Measurements from ENCODE around the gene GTPBP2. TPM values are rescaled to one million over a fixed set of nuclear protein-coding genes. Genes with fewer than 3 reads are reported as not detected.
"Not testable (repeated sequence)": the region's sequence is repeated elsewhere in the genome, so short reads cannot be mapped to it uniquely, and the experiment has no call there.

GTPBP2 gene
- polyA plus RNA-seq, 1 donor (not counting 4 experiments of a cell fraction or from before 2014, with no cell fraction given), result 59.5 TPM

GRCh38 chr6:43666196-43666920 lies 37.3 kb upstream of the GTPBP2 start:
- Histone ChIP-seq H3K27me3 (ENCODE audit: control insufficient read depth, extremely low read depth, insufficient read depth, low read length) (no peaks in the 10 kb centered on the region), H3K9me1 (ENCODE audit: control insufficient read depth, extremely low read depth, insufficient read depth, low read length) (peaks cover 2% of the 10 kb centered on the region), H2AFZ (ENCODE audit: control insufficient read depth, low read length) (no peak overlapping the region), H3K9ac (ENCODE audit: control insufficient read depth, extremely low read depth, insufficient read depth, low read length) (no peak overlapping the region), H3K79me2 (ENCODE audit: control insufficient read depth, insufficient read depth, low read length) (no peaks in the 10 kb centered on the region), H3K4me1 (ENCODE audit: control insufficient read depth, extremely low read depth, insufficient read depth, low read length) (peaks cover 25% of the 10 kb centered on the region), H3K36me3 (ENCODE audit: control insufficient read depth in 2 of 2, extremely low read depth in 1 of 2, insufficient read depth in 2 of 2, low read length in 2 of 2) (peaks cover 5% of the 10 kb centered on the region in 2 experiments), H3K4me3 (ENCODE audit: control insufficient read depth in 2 of 3, extremely low read depth in 1 of 3, insufficient read depth in 2 of 3, low read depth in 1 of 3, low read length in 3 of 3) (no peak overlapping the region), H3K27ac (ENCODE audit: control insufficient read depth, insufficient read depth, low read length) (no peak overlapping the region), H4K20me1 (ENCODE audit: control insufficient read depth, extremely low read depth, insufficient read depth, low read length) (no peaks in the 10 kb centered on the region), H3K4me2 (ENCODE audit: control insufficient read depth, extremely low read depth, insufficient read depth, low read depth, low read length) (no peak overlapping the region), H3K9me3 (ENCODE audit: control insufficient read depth, low read depth, low read length) (no peaks in the 10 kb centered on the region)
- dilution Hi-C loops (cut with MboI; ENCODE audit: extremely low pct_ligation_motif_present, low sequenced_read_pairs), result no loop called here
- FAIRE-seq (no peak), DNase-seq (ENCODE audit: low read depth, low spot score) (no peak)
- TF ChIP-seq EZH2 (IDR thresholded peaks at IDR 0.05; ENCODE audit: low read length) (no peak), CTCF (optimal IDR thresholded peaks at IDR 0.05 in 1 of 3, IDR thresholded peaks at IDR 0.05 in 1 of 3, conservative IDR thresholded peaks at IDR 0.05 in 1 of 3; ENCODE audit: extremely low read depth in 1 of 3, insufficient read depth in 2 of 3, low read length in 3 of 3) (no peak)

- H3K4me2 ChIP-seq (ENCODE audit: control insufficient read depth, extremely low read depth, insufficient read depth, low read depth, low read length), result no peak overlapping the region
- H3K27ac ChIP-seq (ENCODE audit: control insufficient read depth, insufficient read depth, low read length), result no peak overlapping the region
- no peak for DNase-seq (ENCODE audit: low read depth, low spot score)
- dilution Hi-C loops (cut with MboI; ENCODE audit: extremely low pct_ligation_motif_present, low sequenced_read_pairs), result no loop called here
- H3K79me2 ChIP-seq (ENCODE audit: control insufficient read depth, insufficient read depth, low read length), result no peaks in the 10 kb centered on the region
- H3K9me1 ChIP-seq (ENCODE audit: control insufficient read depth, extremely low read depth, insufficient read depth, low read length), result peaks cover 2% of the 10 kb centered on the region
- H3K4me3 ChIP-seq (ENCODE audit: control insufficient read depth in 2 of 3, extremely low read depth in 1 of 3, insufficient read depth in 2 of 3, low read depth in 1 of 3, low read length in 3 of 3), result no peak overlapping the region
- TF ChIP-seq CTCF (optimal IDR thresholded peaks at IDR 0.05 in 1 of 3, IDR thresholded peaks at IDR 0.05 in 1 of 3, conservative IDR thresholded peaks at IDR 0.05 in 1 of 3; ENCODE audit: extremely low read depth in 1 of 3, insufficient read depth in 2 of 3, low read length in 3 of 3) (no peak), EZH2 (IDR thresholded peaks at IDR 0.05; ENCODE audit: low read length) (no peak)
- no peaks in the 10 kb centered on the region for H3K9me3 ChIP-seq (ENCODE audit: control insufficient read depth, low read depth, low read length)
- no peak overlapping the region for H2AFZ ChIP-seq (ENCODE audit: control insufficient read depth, low read length)
- no peak overlapping the region for H3K9ac ChIP-seq (ENCODE audit: control insufficient read depth, extremely low read depth, insufficient read depth, low read length)
- H3K4me1 ChIP-seq (ENCODE audit: control insufficient read depth, extremely low read depth, insufficient read depth, low read length), result peaks cover 25% of the 10 kb centered on the region
- no peaks in the 10 kb centered on the region for H3K27me3 ChIP-seq (ENCODE audit: control insufficient read depth, extremely low read depth, insufficient read depth, low read length)
- H3K36me3 ChIP-seq (ENCODE audit: control insufficient read depth in 2 of 2, extremely low read depth in 1 of 2, insufficient read depth in 2 of 2, low read length in 2 of 2), result no peaks in the 10 kb centered on the region
- no peak for FAIRE-seq
- H4K20me1 ChIP-seq (ENCODE audit: control insufficient read depth, extremely low read depth, insufficient read depth, low read length), result no peaks in the 10 kb centered on the region
These were observed 36.3 kb upstream of the GTPBP2 start for GRCh38 chr6:43665376-43665775.

DNA sequence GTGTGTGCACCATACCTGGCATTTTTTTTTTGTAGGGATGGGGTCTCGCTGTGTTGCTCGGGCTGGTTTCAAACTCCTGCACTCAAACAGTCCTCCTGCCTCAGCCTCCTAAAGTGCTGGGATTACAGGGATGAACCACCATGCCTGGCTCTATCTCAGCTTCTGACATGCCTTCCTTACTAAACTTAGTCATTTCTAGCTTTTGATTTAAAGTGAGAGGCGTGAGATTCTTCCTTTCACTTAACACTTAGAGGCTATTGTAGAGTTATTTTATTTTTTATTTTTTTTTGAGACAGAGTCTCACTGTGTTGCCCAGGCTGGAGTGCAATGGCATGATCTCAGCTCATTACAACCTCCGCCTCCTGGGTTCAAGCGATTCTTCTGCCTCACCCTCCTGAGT lies 33.9 kb upstream of the GTPBP2 start:
- H3K4me1 ChIP-seq (ENCODE audit: control insufficient read depth, extremely low read depth, insufficient read depth, low read length); H3K27ac ChIP-seq (ENCODE audit: control insufficient read depth, insufficient read depth, low read length); H3K79me2 ChIP-seq (ENCODE audit: control insufficient read depth, insufficient read depth, low read length); H3K4me2 ChIP-seq (ENCODE audit: control insufficient read depth, extremely low read depth, insufficient read depth, low read depth, low read length); DNase-seq (ENCODE audit: low read depth, low spot score); FAIRE-seq; H3K27me3 ChIP-seq (ENCODE audit: control insufficient read depth, extremely low read depth, insufficient read depth, low read length); dilution Hi-C loops (cut with MboI; ENCODE audit: extremely low pct_ligation_motif_present, low sequenced_read_pairs); H3K4me3 ChIP-seq (ENCODE audit: control insufficient read depth in 2 of 3, extremely low read depth in 1 of 3, insufficient read depth in 2 of 3, low read depth in 1 of 3, low read length in 3 of 3); H3K9ac ChIP-seq (ENCODE audit: control insufficient read depth, extremely low read depth, insufficient read depth, low read length); H2AFZ ChIP-seq (ENCODE audit: control insufficient read depth, low read length); H4K20me1 ChIP-seq (ENCODE audit: control insufficient read depth, extremely low read depth, insufficient read depth, low read length); H3K9me3 ChIP-seq (ENCODE audit: control insufficient read depth, low read depth, low read length); H3K36me3 ChIP-seq (ENCODE audit: control insufficient read depth in 2 of 2, extremely low read depth in 1 of 2, insufficient read depth in 2 of 2, low read length in 2 of 2); H3K9me1 ChIP-seq (ENCODE audit: control insufficient read depth, extremely low read depth, insufficient read depth, low read length): not testable (repeated sequence)

Data from keratinocyte (primary cell).